ENCODE data around the gene CRTAP. TPM values are rescaled to one million over a fixed set of nuclear protein-coding genes. Genes with fewer than 3 reads are reported as not detected.

Gene CRTAP
- total RNA-seq, 4 donors from 2014 or later: 234 to 469 (median 380) TPM

GRCh38 chr3:33170531-33170930, 56.7 kb downstream of the CRTAP start:
- TF ChIP-seq CTCF (IDR thresholded peaks at IDR 0.05; ENCODE audit: low read depth): no peak

- no peak for TF ChIP-seq CTCF (IDR thresholded peaks at IDR 0.05; ENCODE audit: low read depth)
These were observed 57.8 kb downstream of the CRTAP start for GRCh38 chr3:33171580-33171979.

DNA sequence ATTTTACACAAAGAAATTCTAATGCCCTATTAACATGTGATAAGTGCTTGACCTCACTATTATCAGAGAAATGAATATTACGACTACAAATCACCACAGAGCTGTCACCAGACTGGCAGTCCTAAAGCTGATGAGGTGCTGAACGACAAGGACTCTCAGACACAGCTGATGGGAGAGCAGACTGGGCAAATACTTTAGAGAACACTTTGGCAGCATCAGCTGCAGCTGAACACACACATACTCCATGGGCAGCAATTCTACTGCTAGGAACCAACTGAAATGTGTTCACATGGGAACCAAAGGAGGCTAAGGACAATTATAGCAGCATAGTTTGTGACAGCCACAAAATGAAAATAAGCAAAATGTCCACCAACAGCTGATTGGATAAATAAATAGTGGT, 59.3 kb downstream of the CRTAP start:
- no peak for TF ChIP-seq CTCF (IDR thresholded peaks at IDR 0.05; ENCODE audit: low read depth)

DNA sequence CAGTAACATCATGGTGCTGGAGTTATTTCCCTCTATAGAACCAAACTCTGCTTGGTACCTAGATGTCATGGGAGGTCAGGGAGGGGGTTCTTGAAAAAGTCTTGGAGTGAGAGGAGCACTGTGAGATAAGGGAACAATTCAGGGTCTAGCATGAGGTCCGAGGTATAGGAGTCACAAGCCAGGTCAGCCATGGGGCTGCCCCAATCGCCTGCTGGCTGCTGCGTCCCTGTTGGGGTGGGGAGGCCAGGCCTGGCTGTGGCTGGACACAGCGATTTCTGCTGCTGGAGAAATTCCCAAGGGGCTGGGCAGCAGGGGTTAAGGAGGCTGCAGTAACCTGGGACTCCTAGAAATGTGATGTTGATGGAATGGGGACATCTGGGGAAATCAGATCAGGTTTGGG, 59.9 kb downstream of the CRTAP start:
- no peak for TF ChIP-seq CTCF (IDR thresholded peaks at IDR 0.05; ENCODE audit: low read depth)

GRCh38 chr3:33174095-33174494, 60.3 kb downstream of the CRTAP start:
- no peak for TF ChIP-seq CTCF (IDR thresholded peaks at IDR 0.05; ENCODE audit: low read depth)

DNA sequence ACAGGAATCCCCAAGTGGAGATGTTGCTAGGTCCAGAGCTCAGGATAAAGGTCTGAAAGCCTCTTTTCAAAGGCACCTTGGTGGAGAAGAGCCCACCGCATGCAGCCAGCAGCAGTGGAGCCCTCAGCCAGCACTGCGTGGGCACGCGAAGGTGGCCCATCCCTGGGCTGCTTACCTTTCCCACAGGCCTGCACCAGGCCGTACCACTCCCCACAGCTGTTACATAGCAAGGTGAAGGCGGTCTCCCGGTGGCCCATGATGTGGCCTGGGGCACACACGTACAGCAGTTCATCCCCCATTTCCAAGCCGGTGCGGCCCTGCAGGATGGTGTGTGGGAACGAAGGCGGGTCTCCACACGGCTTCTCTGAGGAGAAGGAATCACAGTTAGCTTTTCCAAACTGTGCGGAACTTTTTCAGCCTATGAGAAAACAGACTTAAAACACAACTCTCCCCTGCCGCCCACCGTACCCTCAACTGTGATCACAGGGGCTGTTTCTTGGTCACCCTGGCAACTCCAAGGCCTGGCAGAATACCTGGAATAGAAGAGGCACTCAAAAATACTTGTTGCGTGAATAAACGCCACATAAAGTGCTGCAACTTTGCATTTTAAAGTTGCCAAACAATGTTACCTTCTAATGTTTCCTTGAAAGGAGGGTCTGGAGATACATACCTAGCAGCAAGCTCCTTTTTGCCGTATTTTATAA, 61.0 kb downstream of the CRTAP start:
- TF ChIP-seq CTCF (IDR thresholded peaks at IDR 0.05; ENCODE audit: low read depth): no peak

- TF ChIP-seq CTCF (IDR thresholded peaks at IDR 0.05; ENCODE audit: low read depth): no peak
These were observed 65.3 kb downstream of the CRTAP start for GRCh38 chr3:33179132-33179531.
